Skeletal muscle satellite cell (primary cell): ENCODE results near the gene APEH.

Experiments
- H3K27me3 ChIP-seq: 2 replicates; pipeline ENCODE4 v1.7.0; 2013; ENCODE audit warnings: low read length; ENCODE audit not compliant: control insufficient read depth, insufficient read depth
- H3K36me3 ChIP-seq: 2 replicates; pipeline ENCODE4 v1.7.0; 2013; ENCODE audit warnings: mild to moderate bottlenecking, control low read depth, low read length; ENCODE audit not compliant: insufficient read depth
- H3K4me1 ChIP-seq: 2 replicates; pipeline ENCODE4 v1.7.0; 2013; ENCODE audit warnings: low read length; ENCODE audit not compliant: control insufficient read depth, insufficient read depth
- H3K4me2 ChIP-seq: 2 replicates; pipeline ENCODE4 v1.7.0; 2013; ENCODE audit warnings: mild to moderate bottlenecking, low read length
- H3K4me3 ChIP-seq: 2 replicates; pipeline ENCODE4 v1.7.0; 2013; ENCODE audit warnings: low read length
- H3K9ac ChIP-seq: 2 replicates; pipeline ENCODE4 v1.7.0; 2013; ENCODE audit warnings: mild to moderate bottlenecking, low read depth, low read length, moderate library complexity
- H3K9me3 ChIP-seq: replicated peaks from 2 replicates; pipeline ENCODE4 v1.7.0; 2013; ENCODE audit warnings: mild to moderate bottlenecking, control low read depth, low read length

Gene APEH

DNA sequence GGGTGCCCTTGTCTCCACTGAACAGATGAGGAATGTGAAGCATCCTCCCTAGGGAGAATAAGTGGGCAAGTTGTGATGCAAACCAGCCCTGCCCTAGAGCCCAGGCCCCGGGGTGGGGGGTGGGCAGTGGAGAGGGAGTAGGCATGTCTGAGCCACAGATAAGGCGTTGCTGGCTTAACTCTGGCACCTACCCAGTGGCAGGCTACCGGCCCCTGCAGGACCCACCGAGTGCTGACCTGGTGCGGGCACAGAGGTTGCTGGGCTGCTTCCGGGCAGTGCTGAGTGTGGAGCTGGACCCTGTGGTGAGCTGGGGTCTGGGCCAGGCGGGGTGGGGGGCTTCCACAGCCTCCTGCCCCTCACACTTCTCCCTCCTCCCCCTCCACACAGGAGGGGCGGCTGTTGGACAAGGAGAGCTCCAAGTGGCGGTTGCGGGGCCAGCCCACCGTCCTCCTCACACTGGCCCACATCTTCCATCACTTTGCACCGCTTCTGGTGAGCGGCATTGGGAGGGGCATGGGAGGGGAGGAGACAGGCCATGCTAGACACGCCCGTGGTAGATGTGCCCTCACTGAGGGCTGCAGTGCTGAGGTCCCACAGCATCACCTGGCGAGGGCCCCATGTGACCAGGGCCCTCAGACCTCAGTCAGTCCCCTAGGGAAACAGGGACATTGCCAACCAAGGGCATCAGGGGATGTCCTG is 25.3 kb downstream of the APEH start:
- peaks cover 29% of the 10 kb centered on the region for H3K36me3 ChIP-seq

DNA sequence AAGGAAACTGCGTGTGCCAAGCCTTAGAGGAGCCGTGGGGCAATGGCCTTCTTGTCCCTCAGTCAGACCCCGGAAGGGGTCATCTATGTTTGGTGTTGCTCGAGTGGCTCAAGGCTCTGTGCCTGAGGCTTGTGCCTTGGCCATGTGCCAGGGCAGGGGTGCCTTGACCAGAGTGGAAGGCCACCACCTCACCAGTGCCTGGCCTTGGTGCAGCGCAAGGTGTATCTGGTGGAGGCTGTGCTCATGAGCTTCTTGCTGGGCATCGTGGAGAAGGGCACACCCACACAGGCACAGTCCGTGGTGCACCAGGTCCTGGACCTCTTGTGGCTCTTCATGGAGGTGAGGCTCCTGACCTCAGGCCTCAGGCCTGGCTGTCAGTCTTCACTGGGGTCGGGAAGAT is 25.9 kb downstream of the APEH start:
- Histone ChIP-seq H3K36me3 (peaks cover 32% of the 10 kb centered on the region), H3K9ac (no peak overlapping the region), H3K4me3 (no peak overlapping the region)

More for the DNA sequence above, 25.3 kb downstream of the APEH start:
- no peak overlapping the region for H3K4me3 ChIP-seq
- H3K4me1 ChIP-seq = no peaks in the 10 kb centered on the region
- no peaks in the 10 kb centered on the region for H3K9me3 ChIP-seq
- H3K27me3 ChIP-seq = no peaks in the 10 kb centered on the region
- no peak overlapping the region for H3K9ac ChIP-seq
- H3K4me2 ChIP-seq = no peak overlapping the region

DNA sequence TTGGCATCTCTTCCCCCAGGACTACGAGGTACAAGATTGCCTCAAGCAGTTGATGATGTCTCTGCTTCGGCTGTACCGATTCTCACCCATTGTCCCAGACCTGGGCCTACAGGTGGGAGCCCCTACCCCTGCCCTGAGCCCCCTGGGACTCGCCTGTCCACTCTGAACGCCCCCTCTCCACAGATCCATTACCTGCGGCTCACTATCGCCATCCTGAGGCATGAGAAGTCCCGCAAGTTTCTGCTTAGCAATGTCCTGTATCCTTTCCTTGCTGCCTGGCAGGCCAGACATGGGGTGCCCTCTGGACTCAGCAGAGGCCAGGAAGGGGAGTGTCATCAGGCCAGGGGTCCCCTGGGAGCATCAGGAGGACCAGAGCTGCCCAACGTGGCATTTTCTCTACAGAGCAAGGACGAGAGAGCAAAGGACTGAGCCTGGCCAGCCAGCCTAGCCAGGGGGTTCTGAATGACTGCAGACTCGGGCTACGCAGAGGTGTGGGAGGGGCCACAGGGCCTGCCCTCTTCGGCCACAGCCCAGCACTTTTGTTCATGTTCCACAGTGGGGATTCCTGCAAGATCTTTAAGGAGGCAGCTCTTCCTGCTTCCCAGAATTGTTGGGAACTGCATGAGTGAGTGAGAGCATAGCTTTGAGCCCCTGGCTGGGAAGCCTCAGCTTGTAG is 26.4 kb downstream of the APEH start:
- no peaks in the 10 kb centered on the region for H3K9me3 ChIP-seq
- no peak overlapping the region for H3K4me2 ChIP-seq
- H3K27me3 ChIP-seq = no peaks in the 10 kb centered on the region
- H3K9ac ChIP-seq = no peak overlapping the region
- H3K4me3 ChIP-seq = no peak overlapping the region
- H3K36me3 ChIP-seq = peaks cover 32% of the 10 kb centered on the region
- H3K4me1 ChIP-seq = no peaks in the 10 kb centered on the region

More for the DNA sequence above, 25.9 kb downstream of the APEH start:
- H3K9me3 ChIP-seq = no peaks in the 10 kb centered on the region
- no peaks in the 10 kb centered on the region for H3K27me3 ChIP-seq
- no peak overlapping the region for H3K4me2 ChIP-seq
- no peaks in the 10 kb centered on the region for H3K4me1 ChIP-seq

DNA sequence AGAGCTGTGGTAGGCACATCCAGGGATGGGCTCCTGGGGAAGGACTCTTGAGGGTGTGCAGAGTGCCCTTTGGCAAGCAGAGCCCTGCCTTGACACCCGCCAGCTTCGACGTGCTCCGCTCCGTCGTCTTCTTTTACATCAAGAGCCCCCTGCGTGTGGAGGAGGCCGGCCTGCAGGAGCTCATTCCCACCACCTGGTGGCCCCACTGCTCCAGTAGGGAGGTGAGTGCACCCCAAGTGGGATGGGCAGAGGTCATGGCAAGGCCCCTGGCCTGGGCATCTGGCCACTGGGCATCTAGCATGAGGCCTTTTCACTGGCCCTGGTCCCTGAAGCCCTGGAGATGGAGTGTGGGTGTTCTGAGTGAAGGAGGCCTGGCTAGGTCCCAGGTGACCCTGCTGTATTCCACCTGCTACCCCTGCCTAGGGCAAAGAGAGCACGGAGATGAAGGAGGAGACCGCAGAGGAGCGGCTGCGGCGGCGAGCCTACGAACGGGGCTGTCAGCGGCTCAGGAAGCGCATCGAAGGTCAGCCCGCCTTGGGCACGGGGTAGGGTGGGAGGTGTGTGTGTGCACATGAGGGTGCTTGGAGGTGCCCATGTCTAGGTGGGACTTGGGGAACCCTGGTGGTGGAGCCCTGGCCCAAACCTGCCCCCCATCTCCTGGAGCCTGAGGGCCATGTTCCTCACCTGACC is 27.4 kb downstream of the APEH start:
- no peak overlapping the region for H3K9ac ChIP-seq
- peaks cover 35% of the 10 kb centered on the region for H3K36me3 ChIP-seq
- H3K4me1 ChIP-seq = no peaks in the 10 kb centered on the region

DNA sequence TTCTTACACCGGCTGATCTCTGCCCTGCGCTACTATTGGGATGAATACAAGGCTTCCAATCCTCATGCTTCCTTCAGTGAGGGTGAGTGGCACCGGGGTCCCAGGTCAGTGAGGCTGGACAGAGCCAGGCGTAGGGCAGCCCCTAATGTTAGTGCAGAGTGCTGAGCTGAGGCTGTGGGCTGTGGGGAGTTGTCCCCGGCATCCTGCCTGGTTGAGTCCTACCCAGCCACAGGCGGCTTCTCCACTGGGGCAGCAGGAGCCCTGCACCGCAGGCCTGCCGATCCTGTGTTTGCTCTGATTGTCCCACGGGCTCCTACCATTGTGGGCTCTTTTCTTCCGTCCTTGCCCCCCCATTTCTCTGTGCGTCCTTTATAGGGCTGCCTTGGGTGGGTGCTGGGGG is 28.5 kb downstream of the APEH start:
- H3K4me2 ChIP-seq = no peak overlapping the region
- no peaks in the 10 kb centered on the region for H3K27me3 ChIP-seq
- H3K36me3 ChIP-seq = peaks cover 36% of the 10 kb centered on the region
- no peaks in the 10 kb centered on the region for H3K4me1 ChIP-seq
- no peak overlapping the region for H3K4me3 ChIP-seq
- H3K9me3 ChIP-seq = no peaks in the 10 kb centered on the region
- no peak overlapping the region for H3K9ac ChIP-seq

More for the DNA sequence above, 27.4 kb downstream of the APEH start:
- Histone ChIP-seq H3K9me3 (no peaks in the 10 kb centered on the region), H3K4me2 (no peak overlapping the region), H3K4me3 (no peak overlapping the region), H3K27me3 (no peaks in the 10 kb centered on the region)

DNA sequence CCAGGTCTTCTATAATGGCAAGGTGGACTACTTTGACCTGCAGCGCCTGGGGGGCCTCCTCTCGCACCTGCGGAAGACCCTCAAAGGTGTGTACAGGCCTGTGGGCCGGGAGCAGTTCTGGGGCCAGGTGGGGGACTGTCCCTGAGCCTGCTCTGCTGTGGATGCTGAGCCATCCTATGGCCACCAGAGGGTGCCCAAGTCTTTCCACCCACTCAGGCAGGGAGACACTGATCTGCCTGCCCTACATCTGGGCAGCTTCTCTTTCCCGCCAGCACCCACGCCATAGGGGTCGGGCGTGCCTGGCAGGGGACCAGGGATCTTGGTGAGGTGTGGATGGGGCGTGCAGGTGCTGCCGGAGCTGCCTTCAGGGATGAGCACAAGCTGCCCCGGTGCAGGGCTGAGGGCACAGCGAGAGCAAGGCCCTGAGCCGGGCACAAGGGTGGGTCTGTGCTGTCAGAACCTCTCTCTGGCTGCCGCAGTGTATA is 29.3 kb downstream of the APEH start:
- H3K9ac ChIP-seq = no peak overlapping the region
- H3K4me2 ChIP-seq = no peak overlapping the region
- H3K4me1 ChIP-seq = no peaks in the 10 kb centered on the region
- no peak overlapping the region for H3K4me3 ChIP-seq
- no peaks in the 10 kb centered on the region for H3K9me3 ChIP-seq
- no peaks in the 10 kb centered on the region for H3K27me3 ChIP-seq
- H3K36me3 ChIP-seq = peaks cover 36% of the 10 kb centered on the region

DNA sequence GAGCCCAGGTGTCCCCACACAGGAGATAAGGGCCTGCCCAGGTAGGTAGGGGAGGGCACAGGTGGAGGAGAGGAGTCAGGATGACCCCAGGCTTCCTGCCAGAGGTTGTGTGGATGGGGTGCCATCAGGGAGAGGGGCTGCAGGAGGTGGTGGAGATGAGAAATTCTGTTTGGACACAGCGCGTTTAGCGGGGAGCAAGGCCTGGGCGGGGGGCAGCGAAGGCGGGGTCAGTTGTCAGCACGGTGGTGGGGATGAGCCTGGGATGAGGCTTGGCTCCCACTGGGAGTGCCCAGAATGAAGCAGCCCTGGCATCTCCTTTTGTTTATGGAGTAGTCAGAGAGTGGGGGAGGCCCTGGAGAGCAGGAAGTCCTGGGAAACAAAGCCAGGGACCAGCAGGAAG is 29.8 kb downstream of the APEH start:
- no peaks in the 10 kb centered on the region for H3K9me3 ChIP-seq
- peaks cover 36% of the 10 kb centered on the region for H3K36me3 ChIP-seq
- H3K9ac ChIP-seq = no peak overlapping the region
- H3K27me3 ChIP-seq = no peaks in the 10 kb centered on the region
- no peaks in the 10 kb centered on the region for H3K4me1 ChIP-seq
- H3K4me3 ChIP-seq = no peak overlapping the region
- H3K4me2 ChIP-seq = no peak overlapping the region

DNA sequence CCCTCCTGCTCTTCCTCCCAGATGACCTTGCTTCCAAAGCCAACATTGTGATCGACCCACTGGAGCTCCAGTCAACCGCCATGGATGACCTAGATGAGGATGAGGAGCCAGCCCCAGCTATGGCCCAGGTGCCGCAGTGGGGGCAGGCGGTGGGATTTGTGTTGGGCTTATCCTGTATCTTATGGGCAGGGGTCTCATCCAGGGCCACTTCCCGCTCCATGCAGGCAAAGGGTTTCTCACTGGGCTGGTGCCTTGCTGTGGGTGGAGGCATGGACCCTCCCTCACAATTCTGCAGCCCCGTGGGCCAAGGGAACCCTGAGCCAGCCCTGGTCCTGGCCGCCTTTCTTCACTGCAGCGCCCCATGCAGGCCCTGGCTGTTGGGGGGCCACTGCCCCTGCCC is 30.5 kb downstream of the APEH start:
- Histone ChIP-seq H3K4me1 (no peaks in the 10 kb centered on the region), H3K4me3 (no peak overlapping the region), H3K36me3 (peaks cover 34% of the 10 kb centered on the region), H3K9ac (no peak overlapping the region), H3K9me3 (no peaks in the 10 kb centered on the region), H3K4me2 (no peak overlapping the region), H3K27me3 (no peaks in the 10 kb centered on the region)

DNA sequence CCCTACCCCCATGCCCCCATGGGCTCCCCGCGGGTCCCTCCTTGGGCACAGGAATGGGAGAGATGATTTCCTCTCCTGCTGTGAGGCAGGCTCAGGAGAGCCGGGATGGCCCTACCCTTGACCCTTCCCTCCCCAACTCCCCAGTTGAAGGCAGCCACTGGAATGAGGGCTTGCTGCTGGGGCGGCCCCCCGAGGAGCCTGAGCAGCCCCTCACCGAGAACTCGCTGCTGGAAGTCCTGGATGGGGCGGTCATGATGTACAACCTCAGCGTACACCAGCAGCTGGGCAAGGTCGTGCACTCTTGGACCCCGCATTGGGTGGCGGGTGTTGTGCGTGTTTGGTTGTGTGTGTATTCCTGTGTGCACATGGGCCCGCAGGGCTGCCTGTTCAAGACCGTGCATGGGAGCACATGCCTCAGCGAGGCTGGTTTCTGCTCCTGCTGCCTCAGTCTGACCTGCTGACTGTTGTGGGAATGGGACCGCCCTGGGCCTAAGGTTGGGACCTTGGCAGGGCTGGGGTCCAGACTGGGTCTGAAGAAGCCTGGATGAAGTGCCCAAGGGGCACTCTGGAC is 31.3 kb downstream of the APEH start:
- Histone ChIP-seq H3K4me2 (no peak overlapping the region), H3K4me3 (no peak overlapping the region), H3K4me1 (no peaks in the 10 kb centered on the region), H3K9me3 (no peaks in the 10 kb centered on the region), H3K9ac (no peak overlapping the region), H3K27me3 (no peaks in the 10 kb centered on the region), H3K36me3 (peaks cover 28% of the 10 kb centered on the region)

DNA sequence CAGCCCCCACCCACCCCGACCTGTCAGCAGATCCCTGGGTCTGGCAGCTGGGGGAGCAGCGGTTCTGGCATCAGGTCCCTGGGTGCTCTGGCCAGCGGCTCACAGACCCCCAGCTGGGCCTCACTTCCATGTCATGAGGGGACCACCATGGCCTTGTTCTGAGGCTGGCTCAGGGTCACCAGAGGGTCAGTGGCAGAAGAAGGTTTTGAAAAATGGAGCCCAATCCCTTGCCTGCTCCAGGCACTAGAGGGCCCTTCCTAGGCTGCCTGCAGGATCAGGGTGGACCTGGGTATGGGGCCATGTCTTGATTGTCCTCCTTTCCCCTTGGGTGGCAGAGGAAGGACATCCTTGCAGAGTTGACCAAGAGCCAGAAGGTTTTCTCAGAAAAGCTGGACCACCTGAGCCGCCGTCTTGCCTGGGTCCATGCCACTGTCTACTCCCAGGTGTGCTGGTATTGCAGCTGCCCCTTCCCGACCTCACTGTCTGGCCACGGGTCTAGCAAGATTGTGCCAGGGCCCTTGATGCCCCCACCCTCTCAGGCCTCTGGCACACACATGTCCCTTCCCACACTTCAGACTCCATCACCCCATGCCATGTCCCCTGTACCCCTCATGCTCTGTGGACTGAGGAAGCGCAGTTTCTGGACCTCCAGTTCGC is 32.4 kb downstream of the APEH start:
- H3K9ac ChIP-seq = no peak overlapping the region
- H3K9me3 ChIP-seq = no peaks in the 10 kb centered on the region
- H3K4me3 ChIP-seq = no peak overlapping the region
- H3K4me1 ChIP-seq = no peaks in the 10 kb centered on the region
- H3K36me3 ChIP-seq = peaks cover 17% of the 10 kb centered on the region
- H3K27me3 ChIP-seq = no peaks in the 10 kb centered on the region
- H3K4me2 ChIP-seq = no peak overlapping the region

DNA sequence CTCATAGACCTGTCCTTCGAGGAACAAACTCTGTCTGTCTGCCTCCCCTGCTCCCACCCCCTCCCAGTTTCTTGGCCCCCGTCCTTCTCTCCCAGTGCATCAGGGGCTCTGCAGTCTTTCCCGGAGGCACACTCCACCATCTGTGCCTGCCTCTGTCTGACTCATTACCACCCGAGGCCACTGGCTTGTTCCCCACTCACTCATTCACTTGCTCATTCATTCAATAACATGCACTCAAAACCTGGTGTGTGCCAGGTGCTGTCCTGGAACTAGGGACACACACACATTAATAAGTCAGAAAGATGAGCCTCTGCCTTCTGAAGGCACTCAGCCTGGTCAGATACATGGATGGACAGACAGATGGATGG is 32.9 kb downstream of the APEH start:
- H3K4me2 ChIP-seq = no peak overlapping the region
- H3K9ac ChIP-seq = no peak overlapping the region
- H3K36me3 ChIP-seq = peaks cover 14% of the 10 kb centered on the region
- H3K4me3 ChIP-seq = no peak overlapping the region
- H3K4me1 ChIP-seq = no peaks in the 10 kb centered on the region
- H3K9me3 ChIP-seq = no peaks in the 10 kb centered on the region
- H3K27me3 ChIP-seq = no peaks in the 10 kb centered on the region
